KBM-7 (cell line): ENCODE data around the gene KRCC1.
"Not testable (repeated sequence)": the region's sequence is repeated elsewhere in the genome, so short reads cannot be mapped to it uniquely, and the experiment has no call there.

ENCODE experiments used
- DNase-seq: peaks from one replicate; pipeline ENCODE4 v3.0.0-alpha.2; 2015
- in situ Hi-C: fragments of 300-500 bp; cut with MboI; formaldehyde crosslinking; loops from 2 replicates; pipeline ENCODE4 v1.14.3; 2020; ENCODE audit warnings: low sequenced_read_pairs, low pct_unique_long_range_greater_than_20kb, mixed read lengths

The KRCC1 gene

GRCh38 chr2:88051792-88052191, 3.8 kb downstream of the KRCC1 start:
- in situ Hi-C loops = no loop called here
- no peak for DNase-seq

- in situ Hi-C loops = no loop called here
- DNase-seq = no peak
Measured at GRCh38 chr2:88049622-88050021, 6.0 kb downstream of the KRCC1 start.

GRCh38 chr2:88048541-88048940, 7.0 kb downstream of the KRCC1 start:
- DNase-seq = no peak
- in situ Hi-C loops = no loop called here

GRCh38 chr2:88045561-88045960, 10.0 kb downstream of the KRCC1 start:
- in situ Hi-C loops, DNase-seq: not testable (repeated sequence)

GRCh38 chr2:88042476-88042875, 13.1 kb downstream of the KRCC1 start:
- in situ Hi-C loops = no loop called here
- DNase-seq = no peak

GRCh38 chr2:88038263-88039105, 17.1 kb downstream of the KRCC1 start:
- in situ Hi-C loops = no loop called here
- DNase-seq = no peak

GRCh38 chr2:88036606-88037005, 19.0 kb downstream of the KRCC1 start:
- DNase-seq = no peak
- in situ Hi-C loops = no loop called here

GRCh38 chr2:88036182-88036581, 19.4 kb downstream of the KRCC1 start:
- in situ Hi-C loops = no loop called here
- no peak for DNase-seq

GRCh38 chr2:88032070-88032702, 23.4 kb downstream of the KRCC1 start:
- in situ Hi-C loops = no loop called here
- no peak for DNase-seq

GRCh38 chr2:88028931-88029330, 26.7 kb downstream of the KRCC1 start:
- in situ Hi-C loops = no loop called here
- DNase-seq = no peak

GRCh38 chr2:88027697-88028389, 27.7 kb downstream of the KRCC1 start:
- in situ Hi-C loops = no loop called here

GRCh38 chr2:88024509-88024908, 31.1 kb downstream of the KRCC1 start:
- in situ Hi-C loops = no loop called here
- DNase-seq = no peak

More at GRCh38 chr2:88027697-88028389, 27.7 kb downstream of the KRCC1 start:
- peak; percentile 58 for DNase-seq

- in situ Hi-C loops = no loop called here
- no peak for DNase-seq
Measured at GRCh38 chr2:88022669-88022921, 33.0 kb downstream of the KRCC1 start.

- no peak for DNase-seq
- in situ Hi-C loops = no loop called here
Measured at GRCh38 chr2:88019985-88020384, 35.6 kb downstream of the KRCC1 start.

- DNase-seq = no peak
- in situ Hi-C loops = no loop called here
Measured at GRCh38 chr2:88018909-88019308, 36.7 kb downstream of the KRCC1 start.

- in situ Hi-C loops = not testable (repeated sequence)
- DNase-seq = peak; percentile 67
Measured at GRCh38 chr2:88018077-88018805, 37.3 kb downstream of the KRCC1 start.

GRCh38 chr2:88017780-88018038, 37.9 kb downstream of the KRCC1 start:
- in situ Hi-C loops, DNase-seq: not testable (repeated sequence)

GRCh38 chr2:88016960-88017779, 38.4 kb downstream of the KRCC1 start:
- peak; percentile 59 for DNase-seq
- in situ Hi-C loops = no loop called here
